ENCODE data around the gene SLC8A3.

DNA sequence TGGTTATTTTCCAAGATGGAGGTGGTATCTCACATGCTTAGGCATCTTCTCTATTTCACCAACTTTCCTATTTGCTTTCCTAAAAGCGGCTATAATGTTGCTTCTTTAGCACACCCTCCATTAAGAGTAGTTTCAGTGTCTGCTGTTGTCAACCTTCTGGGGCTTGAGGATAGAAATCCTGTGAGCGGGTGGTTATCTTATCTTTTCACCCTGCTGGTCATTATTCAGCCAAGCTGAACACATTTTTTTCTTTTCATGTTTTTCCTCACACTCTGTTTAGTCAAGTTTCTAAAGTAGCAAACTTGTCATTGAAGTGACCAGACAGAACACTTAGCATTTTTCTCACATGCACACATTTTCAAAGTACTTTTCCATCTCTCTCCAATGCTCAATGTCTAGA, 104.5 kb downstream of the SLC8A3 start:
- TF ChIP-seq, protein P1, sequence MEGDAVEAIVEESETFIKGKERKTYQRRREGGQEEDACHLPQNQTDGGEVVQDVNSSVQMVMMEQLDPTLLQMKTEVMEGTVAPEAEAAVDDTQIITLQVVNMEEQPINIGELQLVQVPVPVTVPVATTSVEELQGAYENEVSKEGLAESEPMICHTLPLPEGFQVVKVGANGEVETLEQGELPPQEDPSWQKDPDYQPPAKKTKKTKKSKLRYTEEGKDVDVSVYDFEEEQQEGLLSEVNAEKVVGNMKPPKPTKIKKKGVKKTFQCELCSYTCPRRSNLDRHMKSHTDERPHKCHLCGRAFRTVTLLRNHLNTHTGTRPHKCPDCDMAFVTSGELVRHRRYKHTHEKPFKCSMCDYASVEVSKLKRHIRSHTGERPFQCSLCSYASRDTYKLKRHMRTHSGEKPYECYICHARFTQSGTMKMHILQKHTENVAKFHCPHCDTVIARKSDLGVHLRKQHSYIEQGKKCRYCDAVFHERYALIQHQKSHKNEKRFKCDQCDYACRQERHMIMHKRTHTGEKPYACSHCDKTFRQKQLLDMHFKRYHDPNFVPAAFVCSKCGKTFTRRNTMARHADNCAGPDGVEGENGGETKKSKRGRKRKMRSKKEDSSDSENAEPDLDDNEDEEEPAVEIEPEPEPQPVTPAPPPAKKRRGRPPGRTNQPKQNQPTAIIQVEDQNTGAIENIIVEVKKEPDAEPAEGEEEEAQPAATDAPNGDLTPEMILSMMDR (IDR thresholded peaks at IDR 0.05) = no peak
- TF ChIP-seq EZH2 (IDR thresholded peaks at IDR 0.05) = no peak
- TF ChIP-seq EZH2phosphoT487 (IDR thresholded peaks at IDR 0.05) = no peak

All from neural progenitor cell (in vitro differentiated cells).